K562 (cell line): Measurements from ENCODE around the gene MEGF11. TPM values are rescaled to one million over a fixed set of nuclear protein-coding genes. Genes with fewer than 3 reads are reported as not detected.

Experiments used
- ATAC-seq: fragments of 200-7000 bp; cut with Tn5 transposase; 3 replicates; pipeline ENCODE4 v1.9.1; 2020; ENCODE audit warnings: moderate library complexity
- BruUV-seq: library from RNA; stranded (reverse); fragments of 400-500 nt; replicated peaks from 2 replicates; lab custom pipeline; 2021; lab: Mats Ljungman, UMichigan
- CTCF ChIA-PET: fragments of 300-600 bp; formaldehyde crosslinking; extraction: SDS; loops from one replicate; lab custom pipeline; 2021; ENCODE audit warnings: low intra/inter-chr PET ratio; lab: Yijun Ruan, JAX
- POLR2A ChIA-PET: fragments of 300-600, 350-650 bp; sonication (Branson Sonifier 250); formaldehyde crosslinking; extraction: SDS; loops from one replicate; lab custom pipeline; 2021; ENCODE audit warnings: antibody characterized with exemption, inconsistent platforms; lab: Yijun Ruan, JAX
- DNase-seq, 4 experiments: peaks; one replicate each; pipeline versions ENCODE4 v3.0.0 to v3.0.0-alpha.2; 2011 to 2018; ENCODE audit warnings: low spot score in 3 of 4, mixed read lengths in 3 of 4; ENCODE audit errors: extremely low read depth in 1 of 4
- FAIRE-seq: peaks from 2 replicates; lab custom pipeline; 2011; peaks lifted over from hg19 to GRCh38; lab: Jason Lieb, UNC
- H2AFZ ChIP-seq: 2 replicates; pipeline ENCODE4 v1.6.0; 2011; ENCODE audit warnings: low read depth, low read length, control low read depth, inconsistent platforms
- H3K27ac ChIP-seq: fragments of 200-600 bp; 3 replicates; pipeline ENCODE4 v1.8.0; 2011; ENCODE audit warnings: low read depth, mild to moderate bottlenecking, control low read depth, inconsistent platforms, low read length, moderate library complexity, mixed read lengths; ENCODE audit errors: extremely low read depth
- H3K27me3 ChIP-seq, 2 experiments: fragments of 300-600 bp in 1 of 2; 2 replicates in 1 of 2; 3 replicates in 1 of 2; pipeline versions ENCODE4 v1.6.0 to v1.8.0; 2011; ENCODE audit warnings: inconsistent platforms in 2 of 2, low read length in 2 of 2, mild to moderate bottlenecking in 1 of 2, mixed read lengths in 1 of 2, moderate library complexity in 1 of 2; ENCODE audit not compliant: control insufficient read depth in 2 of 2, insufficient read depth in 2 of 2
- H3K36me3 ChIP-seq: fragments of 300-600 bp; 3 replicates; pipeline ENCODE4 v1.8.0; 2011; ENCODE audit warnings: mild to moderate bottlenecking, low read length, inconsistent platforms; ENCODE audit not compliant: control insufficient read depth, insufficient read depth
- H3K4me1 ChIP-seq, 2 experiments: fragments of 200-600 bp in 1 of 2; replicated peaks in 1 of 2; 2 replicates in 1 of 2; 3 replicates in 1 of 2; pipeline versions ENCODE4 v1.5.1 to v1.8.0; 2011; ENCODE audit warnings: inconsistent platforms in 2 of 2, low read length in 2 of 2, mild to moderate bottlenecking in 1 of 2, mixed read lengths in 1 of 2, moderate library complexity in 1 of 2; ENCODE audit not compliant: control insufficient read depth in 2 of 2, insufficient read depth in 2 of 2
- H3K4me2 ChIP-seq: 2 replicates; pipeline ENCODE4 v1.6.1; 2011; ENCODE audit warnings: low read length, control low read depth, inconsistent platforms, mixed read lengths; ENCODE audit not compliant: insufficient read depth
- H3K4me3 ChIP-seq: fragments of 200-600 bp; sonication (generic), shearing (Covaris generic); 2 replicates; pipeline ENCODE4 v1.5.1; 2016; ENCODE audit warnings: control low read depth, inconsistent platforms
- H3K79me2 ChIP-seq: fragments of 200-600 bp; 3 replicates; pipeline ENCODE4 v1.8.0; 2011; ENCODE audit warnings: low read length, inconsistent platforms; ENCODE audit not compliant: control insufficient read depth, insufficient read depth
- H3K9ac ChIP-seq, 2 experiments: 2 replicates each; pipeline versions ENCODE4 v1.6.0 to v1.6.1; 2011; ENCODE audit warnings: low read depth in 2 of 2, low read length in 2 of 2, control low read depth in 1 of 2, inconsistent platforms in 1 of 2, mild to moderate bottlenecking in 1 of 2, mixed read lengths in 1 of 2; ENCODE audit not compliant: insufficient read depth in 1 of 2
- H3K9me1 ChIP-seq: one replicate; pipeline ENCODE4 v1.6.0; 2011; ENCODE audit warnings: inconsistent platforms, mild to moderate bottlenecking, low read length, moderate library complexity; ENCODE audit not compliant: control insufficient read depth, insufficient read depth
- H3K9me3 ChIP-seq: replicated peaks from 2 replicates; pipeline ENCODE4 v1.5.1; 2011; ENCODE audit warnings: low read depth, low read length, inconsistent platforms; ENCODE audit not compliant: control insufficient read depth, insufficient read depth
- H4K20me1 ChIP-seq: replicated peaks from 2 replicates; pipeline ENCODE4 v1.6.1; 2011; ENCODE audit warnings: low read length, inconsistent platforms, mixed read lengths; ENCODE audit not compliant: control insufficient read depth, insufficient read depth
- C11orf30 ChIP-seq: fragments of 450-650 bp; IDR thresholded peaks from 2 replicates; pipeline ENCODE4 v1.6.1; 2016; ENCODE audit warnings: low read depth, mild to moderate bottlenecking
- CHD1 ChIP-seq: fragments of 200-600 bp; sonication (generic); IDR thresholded peaks from one replicate; pipeline ENCODE4 v1.6.1; 2012; ENCODE audit warnings: mild to moderate bottlenecking, moderate library complexity, low read length, inconsistent platforms
- FOSL1 ChIP-seq: fragments of 200-800 bp; sonication (Bioruptor generic); conservative IDR thresholded peaks from 2 replicates; pipeline ENCODE4 v1.6.1; 2016; ENCODE audit warnings: missing genetic modification characterization, missing compliant biosample characterization
- GABPA ChIP-seq: fragments of 200-800 bp; sonication (Bioruptor generic); conservative IDR thresholded peaks from 2 replicates; pipeline ENCODE4 v1.6.1; 2016; ENCODE audit warnings: low read depth, missing genetic modification characterization, missing compliant biosample characterization
- HMG20B ChIP-seq: fragments of 250-450 bp; sonication (Bioruptor Pico); IDR thresholded peaks from 2 replicates; pipeline ENCODE4 v1.5.0; 2021; ENCODE audit warnings: mild to moderate bottlenecking
- MAZ ChIP-seq, 2 experiments: fragments of 450-650 bp in 1 of 2; sonication (generic) in 1 of 2; formaldehyde crosslinking; IDR thresholded peaks in 1 of 2; conservative IDR thresholded peaks in 1 of 2; 2 replicates each; pipeline versions ENCODE4 v1.4.0 to v1.5.0; 2020; ENCODE audit warnings: mild to moderate bottlenecking in 1 of 2, missing genetic modification reagents in 1 of 2
- MLX ChIP-seq, 2 experiments: fragments of 450-650 bp in 1 of 2; sonication (generic) in 1 of 2; formaldehyde crosslinking; conservative IDR thresholded peaks; 2 replicates each; pipeline versions ENCODE4 v1.4.0 to v1.8.1; 2020 to 2022; ENCODE audit warnings: mild to moderate bottlenecking in 1 of 2, missing genetic modification reagents in 1 of 2
- NFIX ChIP-seq: fragments of 250-450 bp; sonication (Bioruptor Pico); IDR thresholded peaks from 2 replicates; pipeline ENCODE4 v1.4.0; 2020; ENCODE audit warnings: low read depth, mild to moderate bottlenecking, moderate library complexity
- NFYB ChIP-seq: IDR thresholded peaks from 2 replicates; pipeline ENCODE4 v1.6.1; 2011; ENCODE audit warnings: mild to moderate bottlenecking, moderate library complexity; ENCODE audit not compliant: insufficient read length; ENCODE audit errors: extremely low read depth
- POLR2H ChIP-seq: IDR thresholded peaks from 2 replicates; pipeline ENCODE4 v1.6.1; 2016; ENCODE audit warnings: missing genetic modification characterization, low read depth, mild to moderate bottlenecking, control low read depth, missing compliant biosample characterization, moderate library complexity
- TSHZ1 ChIP-seq: fragments of 250-450 bp; sonication (Bioruptor Pico); IDR thresholded peaks from 2 replicates; pipeline ENCODE4 v1.4.0; 2020; ENCODE audit warnings: mild to moderate bottlenecking, moderate library complexity
- WHSC1 ChIP-seq: IDR thresholded peaks from one replicate; pipeline ENCODE4 v1.6.1; 2012; ENCODE audit warnings: low read length, control low read depth, inconsistent platforms
- ZC3H11A ChIP-seq: IDR thresholded peaks from 2 replicates; pipeline ENCODE4 v1.6.1; 2012; ENCODE audit warnings: low read depth, low read length, improper control_type of control experiment
- ZC3H8 ChIP-seq: fragments of 450-650 bp; IDR thresholded peaks from 2 replicates; pipeline ENCODE4 v1.6.1; 2017
- ZNF165 ChIP-seq: fragments of 250-450 bp; sonication (Bioruptor Pico); IDR thresholded peaks from 2 replicates; pipeline ENCODE4 v1.4.0; 2020; ENCODE audit warnings: borderline replicate concordance
- ZNF324 ChIP-seq: fragments of 250-450 bp; sonication (Bioruptor Pico); IDR thresholded peaks from 2 replicates; pipeline ENCODE4 v1.4.0; 2020; ENCODE audit warnings: mild to moderate bottlenecking
- ZNF668 ChIP-seq: fragments of 250-450 bp; sonication (Bioruptor Pico); IDR thresholded peaks from 2 replicates; pipeline ENCODE4 v1.8.0; 2022; ENCODE audit warnings: mild to moderate bottlenecking, inconsistent platforms
- WGBS: fragments of 100-300 bp; shearing (Covaris generic); methylation state at CpG from one replicate; pipeline ENCODE4 v1.1.6; 2016; ENCODE audit warnings: low coverage, mixed read lengths; ENCODE audit not compliant: insufficient coverage; ENCODE audit errors: missing lambda C conversion rate; 5-methylcytosine and 5-hydroxymethylcytosine counted together
- in situ Hi-C: fragments of 300-500 bp; cut with MboI; formaldehyde crosslinking; loops from 4 replicates; pipeline ENCODE4 v1.15.0; 2018; ENCODE audit warnings: inconsistent platforms, mixed read lengths
- intact Hi-C: fragments of 100-400 bp; cut with micrococcal nuclease; formaldehyde crosslinking; loops from 2 replicates; pipeline ENCODE4 v1.14.2; 2022
- polyA plus RNA-seq, 8 experiments: library from polyadenylated mRNA; depleted of rRNA in 4 of 8; stranded (reverse) in 5 of 8; unstranded in 3 of 8; fragments of >200 nt; fragmentation: Nextera tagmentation in 2 of 8; fragmentation: Illumina TruSeq in 1 of 8; extraction: Ambion mirVana in 2 of 8; extraction: Trizol in 1 of 8; gene quantifications; 2 replicates each; pipeline versions ENCODE4 v1.2.1 to v1.2.3, GENCODE V29; 2011 to 2014; ENCODE audit warnings: inconsistent platforms in 1 of 8, missing spikeins in 1 of 8
- total RNA-seq, 7 experiments: library from RNA; depleted of rRNA in 6 of 7; stranded (reverse); fragments of >200 nt in 6 of 7; fragmentation: Illumina TruSeq in 2 of 7; extraction: Trizol in 2 of 7; gene quantifications; 2 replicates each; pipeline versions ENCODE4 v1.2.1 to v1.2.3, GENCODE V29; 2011 to 2021; ENCODE audit warnings: low replicate concordance in 1 of 7

MEGF11 gene
- total and polyA plus RNA-seq, 9 of the 15 experiments (the other 6 are each of a cell fraction or from before 2014, with no cell fraction given), result 0.06 to 0.23 (median 0.20) TPM; not detected in 6

GRCh38 chr15:66233487-66234415 lies 19.8 kb downstream of the MEGF11 start:
- FAIRE-seq, result peak; percentile 69
- Histone ChIP-seq H3K4me1 (peaks cover 0 to 9% of the 10 kb centered on the region in 2 experiments; a peak in 2 of 5 replicates), H3K9me3 (no peaks in the 10 kb centered on the region), H3K27me3 (peaks cover 7 to 24% of the 10 kb centered on the region in 2 experiments; a peak in 4 of 5 replicates), H3K9ac (no peak overlapping the region), H3K79me2 (no peaks in the 10 kb centered on the region), H4K20me1 (no peaks in the 10 kb centered on the region; the same call in 1 of the 2 replicates), H3K36me3 (no peaks in the 10 kb centered on the region), H2AFZ (peak overlapping the region; percentile 37; the same call in 1 of the 2 replicates), H3K27ac (no peak overlapping the region; the same call in 2 of the 3 replicates), H3K4me2 (no peak overlapping the region), H3K4me3 (no peak overlapping the region), H3K9me1 (no peaks in the 10 kb centered on the region)
- ATAC-seq, result peak; percentile 92
- no TSS peak for BruUV-seq
- ChIA-PET CTCF (interaction anchor here (0.6 kb wide), 1 partner anchor 172 kb away, joined by 3 read pairs; no protein-coding TSS in a partner anchor), POLR2A (no interaction called here)
- WGBS, result 36% methylated on average over 13 of the region's 14 CpGs
- intact Hi-C loops, result loop anchor here (10.0 kb wide), 1 partner anchor 51 kb away; no protein-coding TSS in a partner anchor
- DNase-seq, result peak; percentile 48 to 67 (median 63)
- in situ Hi-C loops, result no loop called here
- TF ChIP-seq CHD1 (no peak), FOSL1 (peak; percentile 73), MLX (CRISPR knock-in tag; conservative IDR thresholded peaks at IDR 0.05) (no peak), NFYB (no peak), TSHZ1 (CRISPR knock-in tag) (no peak), C11orf30 (peak; percentile 45; the same call in 1 of the 2 replicates), ZNF668 (CRISPR knock-in tag) (0 out of 2 replicates have a peak, but pooled peaks have one; percentile 32), ZC3H11A (no peak), GABPA (tag) (no peak), ZNF165 (CRISPR knock-in tag) (no peak), ZNF324 (no peak), MAZ (CRISPR knock-in tag; conservative IDR thresholded peaks at IDR 0.05 in 1 of 2, IDR thresholded peaks at IDR 0.05 in 1 of 2) (peak in 1 of 2 experiments; percentile 26; a peak in 1 of 4 replicates), NFIX (CRISPR knock-in tag) (no peak), HMG20B (CRISPR knock-in tag) (no peak), POLR2H (tag) (peak; percentile 83), ZC3H8 (no peak), WHSC1 (no peak)
